GM12878 (cell line): ENCODE measurements around the gene FITM1. TPM values are rescaled to one million over a fixed set of nuclear protein-coding genes. Genes with fewer than 3 reads are reported as not detected.

ENCODE experiments used
- ATAC-seq: fragments of 200-7000 bp; cut with Tn5 transposase; 3 replicates; pipeline ENCODE4 v1.9.1; 2020; ENCODE audit warnings: mild to moderate bottlenecking, moderate library complexity
- BruUV-seq: library from RNA; stranded (reverse); fragments of 400-500 nt; replicated peaks from 2 replicates; lab custom pipeline; 2021; lab: Mats Ljungman, UMichigan
- CTCF ChIA-PET: fragments of 300-600 bp; sonication (Branson Sonifier 250); formaldehyde crosslinking; extraction: SDS; loops from one replicate; lab custom pipeline; 2021; ENCODE audit warnings: inconsistent platforms; lab: Yijun Ruan, JAX
- POLR2A ChIA-PET: fragments of 350-600 bp; formaldehyde crosslinking; extraction: SDS; loops from one replicate; lab custom pipeline; 2021; ENCODE audit warnings: inconsistent platforms; lab: Charles Lee
- RAD21 ChIA-PET: fragments of 300-600 bp; sonication (Branson Sonifier 250); formaldehyde crosslinking; loops from one replicate; lab custom pipeline; 2023; ENCODE audit warnings: antibody characterized with exemption; ENCODE audit not compliant: unreplicated experiment; lab: Charles Lee
- SMC1A ChIA-PET: fragments of 300-600 bp; sonication (Branson Sonifier 250); formaldehyde crosslinking; loops from one replicate; lab custom pipeline; 2023; ENCODE audit not compliant: unreplicated experiment, uncharacterized antibody; lab: Charles Lee
- DNase-seq: peaks from one replicate; pipeline ENCODE4 v3.0.0-alpha.2; 2011; ENCODE audit warnings: low read depth, low spot score
- FAIRE-seq: peaks from 3 replicates; lab custom pipeline; 2011; peaks lifted over from hg19 to GRCh38; lab: Jason Lieb, UNC
- H2AFZ ChIP-seq: 2 replicates; pipeline ENCODE4 v1.6.0; 2011; ENCODE audit warnings: low read depth, low read length, control low read depth; ENCODE audit not compliant: control insufficient read depth
- H3K27ac ChIP-seq: 2 replicates; pipeline ENCODE4 v1.5.1; 2011; ENCODE audit warnings: control low read depth; ENCODE audit not compliant: control insufficient read depth, insufficient read depth
- H3K27me3 ChIP-seq, 2 experiments: replicated peaks in 1 of 2; 2 replicates each; pipeline versions ENCODE4 v1.6.0 to v1.6.1; 2011; ENCODE audit warnings: low read length in 1 of 2; ENCODE audit not compliant: control insufficient read depth in 2 of 2, insufficient read depth in 2 of 2
- H3K36me3 ChIP-seq, 2 experiments: 2 replicates each; pipeline ENCODE4 v1.5.1; 2011; ENCODE audit warnings: low read length in 1 of 2; ENCODE audit not compliant: control insufficient read depth in 2 of 2, insufficient read depth in 2 of 2
- H3K4me1 ChIP-seq: 2 replicates; pipeline ENCODE4 v1.6.1; 2011; ENCODE audit warnings: mild to moderate bottlenecking, low read length, moderate library complexity, mixed read lengths; ENCODE audit not compliant: control insufficient read depth, insufficient read depth
- H3K4me2 ChIP-seq: 2 replicates; pipeline ENCODE4 v1.6.0; 2011; ENCODE audit warnings: control low read depth; ENCODE audit not compliant: control insufficient read depth, insufficient read depth
- H3K4me3 ChIP-seq: fragments of 200-600 bp; sonication (generic); 2 replicates; pipeline ENCODE4 v1.5.1; 2016
- H3K79me2 ChIP-seq: 2 replicates; pipeline ENCODE4 v1.6.0; 2011; ENCODE audit warnings: low read length; ENCODE audit not compliant: control insufficient read depth, insufficient read depth
- H3K9ac ChIP-seq: 2 replicates; pipeline ENCODE4 v1.8.0; 2011; ENCODE audit warnings: low read length, control low read depth, mixed read lengths; ENCODE audit not compliant: control insufficient read depth, insufficient read depth
- H3K9me3 ChIP-seq: replicated peaks from 3 replicates; pipeline ENCODE4 v1.5.1; 2011; ENCODE audit warnings: mild to moderate bottlenecking, low read length; ENCODE audit not compliant: control insufficient read depth, insufficient read depth
- H4K20me1 ChIP-seq: 2 replicates; pipeline ENCODE4 v1.6.0; 2011; ENCODE audit not compliant: control insufficient read depth, insufficient read depth
- ASH2L ChIP-seq: fragments of 300-600, 200-600 bp; sonication (generic); IDR thresholded peaks from 2 replicates; pipeline ENCODE4 v1.6.1; 2017; ENCODE audit warnings: low read depth, mild to moderate bottlenecking, borderline replicate concordance
- GATAD2B ChIP-seq: fragments of 450-650 bp; conservative IDR thresholded peaks from 2 replicates; pipeline ENCODE4 v1.6.1; 2017; ENCODE audit warnings: low read depth, mild to moderate bottlenecking, moderate library complexity
- HDGF ChIP-seq: fragments of 450-650 bp; IDR thresholded peaks from 2 replicates; pipeline ENCODE4 v1.6.1; 2016; ENCODE audit warnings: antibody characterized with exemption
- RB1 ChIP-seq: fragments of 450-650 bp; formaldehyde crosslinking; IDR thresholded peaks from 2 replicates; pipeline ENCODE4 v1.6.1; 2017; ENCODE audit warnings: mild to moderate bottlenecking, borderline replicate concordance
- in situ Hi-C: fragments of 300-500 bp; cut with MboI; formaldehyde crosslinking; loops from 9 replicates; pipeline ENCODE4 v1.14.3; 2018; ENCODE audit warnings: mixed read lengths
- intact Hi-C: fragments of 100-400 bp; cut with micrococcal nuclease; formaldehyde crosslinking; loops from one replicate; pipeline ENCODE4 v1.14.2; 2022; ENCODE audit not compliant: unreplicated experiment
- polyA plus RNA-seq, 11 experiments: library from polyadenylated mRNA; depleted of rRNA in 4 of 11; unstranded in 6 of 11; stranded (reverse) in 5 of 11; fragments of >200 nt; fragmentation: Nextera tagmentation in 4 of 11; fragmentation: Illumina TruSeq in 1 of 11; extraction: Ambion mirVana in 4 of 11; extraction: Trizol in 1 of 11; gene quantifications; 1 replicate in 1 of 11; 2 replicates in 10 of 11; pipeline versions ENCODE4 v1.2.1 to v1.2.3, GENCODE V29; 2011 to 2016; ENCODE audit warnings: inconsistent platforms in 2 of 11, missing spikeins in 2 of 11, low read depth in 1 of 11
- total RNA-seq, 4 experiments: library from RNA; depleted of rRNA in 3 of 4; stranded (reverse); fragments of >200 nt in 3 of 4; fragmentation: Illumina TruSeq in 1 of 4; extraction: Trizol in 1 of 4; gene quantifications; 2 replicates each; pipeline versions ENCODE4 v1.2.1 to v1.2.3, GENCODE V29; 2013 to 2021
- TF ChIP-seq, protein P1 (sequence below): IDR thresholded peaks from 2 replicates; pipeline ENCODE4 v1.6.1; 2012; ENCODE audit warnings: low read length, inconsistent platforms
- TF ChIP-seq, protein P2 (sequence below): IDR thresholded peaks from 2 replicates; pipeline ENCODE4 v1.6.1; 2012; ENCODE audit warnings: low read depth, low read length, improper control_type of control experiment

The FITM1 gene
- total and polyA plus RNA-seq, 10 of the 15 experiments (the other 5 are each of a cell fraction or from before 2014, with no cell fraction given): 0.11 to 1.9 (median 0.45) TPM; not detected in 2

DNA sequence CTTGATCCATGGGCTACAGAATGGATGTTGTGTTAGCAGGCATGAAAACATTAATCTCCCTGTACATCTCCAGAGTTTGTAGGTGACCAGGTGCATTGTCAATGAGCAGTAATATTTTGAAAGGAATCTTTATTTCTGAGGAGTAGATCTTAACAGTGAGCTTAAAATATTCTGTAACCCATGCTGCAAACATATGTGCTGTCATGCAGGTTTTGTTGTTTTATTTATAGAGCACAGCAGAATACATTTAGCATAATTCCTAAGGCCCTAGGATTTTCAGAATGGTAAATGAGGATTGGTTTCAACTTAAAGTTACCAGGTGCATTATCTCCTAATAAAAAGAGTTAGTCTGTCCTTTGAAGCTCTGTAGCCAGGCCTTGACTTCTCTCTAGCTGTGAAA is 3.5 kb upstream of the FITM1 start:
- no peak overlapping the region for H2AFZ ChIP-seq
- H3K4me2 ChIP-seq: no peak overlapping the region
- TF ChIP-seq, protein P1, sequence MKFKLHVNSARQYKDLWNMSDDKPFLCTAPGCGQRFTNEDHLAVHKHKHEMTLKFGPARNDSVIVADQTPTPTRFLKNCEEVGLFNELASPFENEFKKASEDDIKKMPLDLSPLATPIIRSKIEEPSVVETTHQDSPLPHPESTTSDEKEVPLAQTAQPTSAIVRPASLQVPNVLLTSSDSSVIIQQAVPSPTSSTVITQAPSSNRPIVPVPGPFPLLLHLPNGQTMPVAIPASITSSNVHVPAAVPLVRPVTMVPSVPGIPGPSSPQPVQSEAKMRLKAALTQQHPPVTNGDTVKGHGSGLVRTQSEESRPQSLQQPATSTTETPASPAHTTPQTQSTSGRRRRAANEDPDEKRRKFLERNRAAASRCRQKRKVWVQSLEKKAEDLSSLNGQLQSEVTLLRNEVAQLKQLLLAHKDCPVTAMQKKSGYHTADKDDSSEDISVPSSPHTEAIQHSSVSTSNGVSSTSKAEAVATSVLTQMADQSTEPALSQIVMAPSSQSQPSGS: no peak
- TF ChIP-seq ASH2L (no peak), GATAD2B (no peak), HDGF (no peak), RB1 (no peak)
- TF ChIP-seq, protein P2, sequence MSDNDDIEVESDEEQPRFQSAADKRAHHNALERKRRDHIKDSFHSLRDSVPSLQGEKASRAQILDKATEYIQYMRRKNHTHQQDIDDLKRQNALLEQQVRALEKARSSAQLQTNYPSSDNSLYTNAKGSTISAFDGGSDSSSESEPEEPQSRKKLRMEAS: no peak
- ChIA-PET CTCF (interaction anchor here (0.8 to 1.5 kb wide), 6 partner anchors 11 to 113 kb away, joined by 3 to 7 read pairs (median 4); partner anchors contain the start of genes IRF9 and MDP1), RAD21 (interaction anchor here (1.2 to 2.9 kb wide), 4 partner anchors 9 to 34 kb away, joined by 3 to 16 read pairs (median 8); partner anchors contain the start of genes DCAF11, IRF9, NRL and PSME1), POLR2A (interaction anchor here (5.9 to 17.1 kb wide), 2 partner anchors 9 to 11 kb away, joined by 52 to 276 read pairs; partner anchors contain the start of genes DCAF11, EMC9, FITM1 and NRL), SMC1A (interaction anchor here (1.0 to 6.1 kb wide), 6 partner anchors 8 to 20 kb away, joined by 3 to 47 read pairs (median 4); partner anchors contain the start of genes DCAF11, NRL and PSME1)
- ATAC-seq (no peak), DNase-seq (no peak), FAIRE-seq (no peak)
- H4K20me1 ChIP-seq: no peaks in the 10 kb centered on the region
- H3K79me2 ChIP-seq: no peaks in the 10 kb centered on the region
- intact Hi-C loops (no loop called here), in situ Hi-C loops (no loop called here)
- H3K4me3 ChIP-seq: no peak overlapping the region
- H3K27ac ChIP-seq: no peak overlapping the region
- no peak overlapping the region for H3K9ac ChIP-seq
- peaks cover 26% of the 10 kb centered on the region for H3K4me1 ChIP-seq
- H3K36me3 ChIP-seq: peaks cover 4 to 5% of the 10 kb centered on the region in 2 experiments; a peak in 3 of 4 replicates
- H3K27me3 ChIP-seq: no peaks in the 10 kb centered on the region
- no peaks in the 10 kb centered on the region for H3K9me3 ChIP-seq
- no TSS peak for BruUV-seq
